ENCODE measurements around the gene SREBF2. TPM values are rescaled to one million over a fixed set of nuclear protein-coding genes. Genes with fewer than 3 reads are reported as not detected.
A peak's percentile ranks its signal among the peaks of the same experiment; 100 is the strongest.

The SREBF2 gene
- total and polyA plus RNA-seq, 9 of the 15 experiments (the other 6 are each of a cell fraction or from before 2014, with no cell fraction given), result 1.1 to 84.2 (median 26.9) TPM

GRCh38 chr22:41832553-41833368, at the start of gene SREBF2 (continued):
- peak; percentile 65 for TF ChIP-seq REST (IDR thresholded peaks at IDR 0.05; ENCODE audit: borderline replicate concordance)
- no peak for TF ChIP-seq REST (CRISPR knock-in tag; IDR thresholded peaks at IDR 0.05; ENCODE audit: low read depth)
- TF ChIP-seq GTF2E2 (tag; IDR thresholded peaks at IDR 0.05), result peak; percentile 53; the same call in 1 of the 2 replicates
- TF ChIP-seq RNF2 (IDR thresholded peaks at IDR 0.05), result 0 out of 2 replicates have a peak, but pooled peaks have one; percentile 57
- TF ChIP-seq LEF1 (IDR thresholded peaks at IDR 0.05), result no peak
- TF ChIP-seq HOMEZ (CRISPR knock-in tag; IDR thresholded peaks at IDR 0.05), result no peak
- TF ChIP-seq ELF1 (tag; IDR thresholded peaks at IDR 0.05), result no peak
- peak; percentile 78 to 84 for TF ChIP-seq NRF1 (conservative IDR thresholded peaks at IDR 0.05 in 1 of 2, IDR thresholded peaks at IDR 0.05 in 1 of 2)
- TF ChIP-seq ZNF639 (CRISPR knock-in tag; conservative IDR thresholded peaks at IDR 0.05 in 1 of 2, IDR thresholded peaks at IDR 0.05 in 1 of 2), result peak in 1 of 2 experiments; percentile 81; a peak in 2 of 4 replicates
- no peak for TF ChIP-seq DEAF1 (CRISPR knock-in tag; IDR thresholded peaks at IDR 0.05)
- TF ChIP-seq ZBTB7A (IDR thresholded peaks at IDR 0.05; ENCODE audit: borderline replicate concordance, control insufficient read depth, low read depth, low read length), result peak; percentile 84
- TF ChIP-seq POLR2AphosphoS2 (IDR thresholded peaks at IDR 0.05; ENCODE audit: low read length), result peak; percentile 73; the same call in 1 of the 2 replicates
